MM.1S (cell line): Measurements from ENCODE around the gene SS18L1.

ENCODE experiments used
- CTCF ChIP-seq: fragments of 300-600 bp; sonication (generic); IDR thresholded peaks from 2 replicates; pipeline ENCODE4 v1.5.1; 2016; ENCODE audit warnings: antibody characterized with exemption, low read length, mixed read lengths
- EZH2 ChIP-seq: fragments of 300-600 bp; sonication (generic); optimal IDR thresholded peaks from 2 replicates; pipeline ENCODE3; 2017; ENCODE audit warnings: low read depth, mild to moderate bottlenecking, antibody characterized with exemption, low read length, mixed read lengths

GRCh38 chr20:62150310-62150575, 6.7 kb downstream of the SS18L1 start:
- TF ChIP-seq CTCF (no peak), EZH2 (no peak)
